NB4 (cell line): ENCODE results near the gene POLR3H.

Experiments
- CTCF ChIP-seq: IDR thresholded peaks from one replicate; pipeline ENCODE4 v1.5.1; 2012; ENCODE audit warnings: low read depth, low read length
- MAX ChIP-seq: IDR thresholded peaks from 2 replicates; pipeline ENCODE4 v1.6.1; 2011; ENCODE audit warnings: low read depth, low read length
- POLR2A ChIP-seq: IDR thresholded peaks from 2 replicates; pipeline ENCODE4 v1.6.1; 2011; ENCODE audit warnings: mild to moderate bottlenecking; ENCODE audit not compliant: insufficient read length; ENCODE audit errors: extremely low read depth

GRCh38 chr22:41528938-41529561 is 15.2 kb downstream of the POLR3H start:
- TF ChIP-seq POLR2A: no peak
- no peak for TF ChIP-seq CTCF
- TF ChIP-seq MAX: no peak
